Heart right ventricle (tissue), 16 donors: ENCODE results near the gene ATP1A2. TPM values are rescaled to one million over a fixed set of nuclear protein-coding genes. Genes with fewer than 3 reads are reported as not detected.

Experiments
- ATAC-seq, 8 donors: fragments of 200-7000 bp; cut with Tn5 transposase; one replicate each; pipeline ENCODE4 v1.9.1; 2020; ENCODE audit warnings: mild to moderate bottlenecking in 8 of 8, moderate library complexity in 8 of 8, moderate number of reproducible peaks in 1 of 8
- DNase-seq, 2 donors: peaks; one replicate each; pipeline ENCODE4 v3.0.0-alpha.2; 2020
- H3K27ac ChIP-seq, 10 donors: fragments of 200-600 bp; sonication (generic) in 2 of 10; one replicate each; pipeline versions ENCODE4 v1.5.0 to v1.8.0; 2020 to 2022; ENCODE audit warnings: mild to moderate bottlenecking in 3 of 10
- H3K27me3 ChIP-seq, 7 donors: fragments of 200-600 bp; one replicate each; pipeline ENCODE4 v1.8.0; 2021 to 2022; ENCODE audit warnings: mild to moderate bottlenecking in 2 of 7
- H3K36me3 ChIP-seq, 9 donors: fragments of 200-600 bp; sonication (generic) in 1 of 9; one replicate each; pipeline versions ENCODE4 v1.5.0 to v1.8.0; 2020 to 2022; ENCODE audit warnings: mild to moderate bottlenecking in 2 of 9
- H3K4me1 ChIP-seq, 9 donors: fragments of 200-600 bp; sonication (generic) in 1 of 9; one replicate each; pipeline versions ENCODE4 v1.5.0 to v1.8.0; 2020 to 2022; ENCODE audit warnings: mild to moderate bottlenecking in 4 of 9
- H3K4me3 ChIP-seq, 10 donors: fragments of 200-600 bp; sonication (generic) in 2 of 10; one replicate each; pipeline versions ENCODE4 v1.5.0 to v1.8.0; 2020 to 2022; ENCODE audit warnings: mild to moderate bottlenecking in 7 of 10, moderate library complexity in 2 of 10
- H3K9me3 ChIP-seq, 11 donors: fragments of 200-600 bp in 10 of 11; sonication (generic) in 2 of 11; one replicate each; pipeline versions ENCODE4 v1.5.0 to v1.8.0; 2013 to 2022; ENCODE audit warnings: mild to moderate bottlenecking in 2 of 11, control low read depth in 1 of 11, moderate library complexity in 1 of 11
- CTCF ChIP-seq, 9 donors: fragments of 200-600 bp; sonication (generic) in 2 of 9; IDR thresholded peaks; one replicate each; pipeline versions ENCODE4 v1.5.0 to v1.8.0; 2021 to 2022; ENCODE audit warnings: antibody characterized with exemption in 9 of 9, mild to moderate bottlenecking in 5 of 9, moderate library complexity in 1 of 9
- WGBS, 2 donors: extraction: QIAGEN DNeasy Blood & Tissue Kit; methylation state at CpG; one replicate each; pipeline ENCODE4 v1.1.7; 2013; ENCODE audit warnings: inconsistent platforms in 1 of 2; 5-methylcytosine and 5-hydroxymethylcytosine counted together
- intact Hi-C, 10 donors: fragments of 100-400 bp; cut with DNase I; formaldehyde crosslinking; loops; one replicate each; pipeline versions ENCODE4 v1.11.1 to v1.14.2; 2022
- polyA plus RNA-seq, 2 donors: library from polyadenylated mRNA; stranded (reverse); fragments of 200-250 nt; gene quantifications; one replicate each; pipeline ENCODE4 v1.2.3, GENCODE V29; 2013
- total RNA-seq, 10 donors: library from RNA; stranded (reverse); fragmentation: NEBNext Ultra II Directional in 3 of 10; extraction: Animal tissue kit (Norgen Biotek cat#: 25700) in 3 of 10; gene quantifications; one replicate each; pipeline versions ENCODE4 v1.2.1 to v1.2.4, GENCODE V29; 2021 to 2023
- donor health status: Arrhythmogenic right ventricular cardiomyopathy.
- donor health status: ischemic (EF 13 %, LVEDD 7.1; RV severe dilation, severe dysfunction).
- donor health status: healthy with polysubstance abuse.
- donor health status: DM: no; HTN: yes; CAD: no.
- donor health status: DM: no; HTN: no; CAD: no.
- donor health status: ischemic (EF 25% LVEDD 6.9; RV normal size, moderate dysfunction).
- donor health status: ischemic (EF 25% LVEDD 5.7; RV mildly dilated, moderate dysfunction).
- donor health status: healthy.
- donor health status: DM: yes; HTN: yes; CAD: no.
- donor health status: Ischemic cardiomyopathy.
- donor health status: ischemic (EF 35%, LVEDD 5.7; RV mildly dilated, moderate dysfunction).
- donor health status: nonischemic (EF 11% LVEDD 7.7; RV severe dilation, severe dysfunction).
- donor health status: DM: yes; HTN: yes; CAD: no.
- donor health status: PGD.
- donor health status: ischemic (EF 29% LVEDD 5.4; RV normal size, mild dysfunction).
- donor health status: nonischemic (EF 23%, LVEDD 6.1; RV moderate dilation, normal function).

Gene ATP1A2
- total and polyA plus RNA-seq, 12 donors: 14.2 to 342 (median 190) TPM

- H3K4me1 ChIP-seq: peaks cover 0 to 69% (median 34%) of the 10 kb centered on the region in 9 donors
- no peaks in the 10 kb centered on the region for H3K9me3 ChIP-seq
- ATAC-seq: no peak
- H3K27me3 ChIP-seq: no peaks in the 10 kb centered on the region
- WGBS, 2 donors: 84 to 93% methylated on average over 1 of the region's 1 CpG
- TF ChIP-seq CTCF (IDR thresholded peaks at IDR 0.05): no peak
- H3K27ac ChIP-seq: peak overlapping the region in 9 of 10 donors; percentile 65 to 88 (median 83)
- intact Hi-C loops: no loop called here
- H3K36me3 ChIP-seq: peaks cover 0 to 87% (median 4%) of the 10 kb centered on the region in 9 donors
- DNase-seq: no peak
- H3K4me3 ChIP-seq: no peak overlapping the region
Observed at GRCh38 chr1:160130939-160131338, 15.4 kb downstream of the ATP1A2 start.

- intact Hi-C loops: no loop called here
- ATAC-seq (peak; percentile 70 to 94 (median 86)), DNase-seq (peak; percentile 63 to 76)
- Histone ChIP-seq H3K4me3 (no peak overlapping the region), H3K36me3 (peaks cover 0 to 87% (median 4%) of the 10 kb centered on the region in 9 donors), H3K4me1 (peaks cover 0 to 65% (median 35%) of the 10 kb centered on the region in 9 donors), H3K9me3 (no peaks in the 10 kb centered on the region), H3K27ac (peak overlapping the region; percentile 14 to 88 (median 82)), H3K27me3 (no peaks in the 10 kb centered on the region)
- 50 to 55% methylated on average over 8 of the region's 8 CpGs for WGBS, 2 donors
- no peak for TF ChIP-seq CTCF (IDR thresholded peaks at IDR 0.05)
Observed at GRCh38 chr1:160131803-160132565, 16.4 kb downstream of the ATP1A2 start.

GRCh38 chr1:160133990-160134770 lies 18.6 kb downstream of the ATP1A2 start:
- no peak for TF ChIP-seq CTCF (IDR thresholded peaks at IDR 0.05)
- H3K9me3 ChIP-seq: no peaks in the 10 kb centered on the region
- ATAC-seq (no peak), DNase-seq (no peak)
- H3K27ac ChIP-seq: peak overlapping the region in 4 of 10 donors; percentile 3 to 88 (median 35)
- H3K4me1 ChIP-seq: peaks cover 0 to 54% (median 24%) of the 10 kb centered on the region in 9 donors
- no peak overlapping the region for H3K4me3 ChIP-seq
- H3K27me3 ChIP-seq: no peaks in the 10 kb centered on the region
- peaks cover 0 to 86% (median 2%) of the 10 kb centered on the region in 9 donors for H3K36me3 ChIP-seq
- WGBS, 2 donors: 80 to 85% methylated on average over 9 of the region's 9 CpGs
- intact Hi-C loops: no loop called here

GRCh38 chr1:160134791-160135572 lies 19.4 kb downstream of the ATP1A2 start:
- no peaks in the 10 kb centered on the region for H3K9me3 ChIP-seq
- WGBS, 2 donors: 88 to 91% methylated on average over 20 of the region's 20 CpGs
- TF ChIP-seq CTCF (IDR thresholded peaks at IDR 0.05): no peak
- intact Hi-C loops: no loop called here
- ATAC-seq: no peak
- H3K36me3 ChIP-seq: peaks cover 0 to 86% (median 4%) of the 10 kb centered on the region in 9 donors
- no peak overlapping the region for H3K4me3 ChIP-seq
- DNase-seq: no peak
- H3K27me3 ChIP-seq: no peaks in the 10 kb centered on the region
- peaks cover 0 to 46% (median 22%) of the 10 kb centered on the region in 9 donors for H3K4me1 ChIP-seq
- H3K27ac ChIP-seq: peak overlapping the region in 3 of 10 donors; percentile 3 to 48 (median 22)
